Smooth muscle cell (in vitro differentiated cells): Measurements from ENCODE around the gene REC8. TPM values are rescaled to one million over a fixed set of nuclear protein-coding genes. Genes with fewer than 3 reads are reported as not detected.

Source experiments
- DNase-seq: peaks from one replicate; lab custom pipeline; 2025; ENCODE audit not compliant: unreplicated experiment; lab: John Stamatoyannopoulos, UW
- H2AFZ ChIP-seq: fragments of 200-600 bp; sonication (generic); 2 replicates; pipeline ENCODE4 v1.6.0; 2016; ENCODE audit warnings: antibody characterized with exemption, low read depth, mild to moderate bottlenecking
- H3F3A ChIP-seq: fragments of 200-600 bp; sonication (generic); 2 replicates; pipeline ENCODE4 v1.6.0; 2017; ENCODE audit warnings: antibody characterized with exemption, low read depth
- H3K27ac ChIP-seq: fragments of 200-600 bp; sonication (generic); 2 replicates; pipeline ENCODE4 v1.5.1; 2016; ENCODE audit warnings: low read depth, mild to moderate bottlenecking
- H3K27me3 ChIP-seq: fragments of 200-600 bp; sonication (generic); 2 replicates; pipeline ENCODE4 v1.6.1; 2016; ENCODE audit warnings: low read depth, mild to moderate bottlenecking
- H3K36me3 ChIP-seq: fragments of 200-600 bp; sonication (generic); 2 replicates; pipeline ENCODE4 v1.5.1; 2016; ENCODE audit warnings: low read depth
- H3K4me1 ChIP-seq: fragments of 200-600 bp; sonication (generic); 2 replicates; pipeline ENCODE4 v1.5.1; 2016; ENCODE audit warnings: low read depth
- H3K4me2 ChIP-seq: fragments of 200-600 bp; sonication (generic); 2 replicates; pipeline ENCODE4 v1.6.0; 2016; ENCODE audit warnings: mild to moderate bottlenecking
- H3K4me3 ChIP-seq: fragments of 200-600 bp; sonication (generic); 2 replicates; pipeline ENCODE4 v1.5.1; 2016; ENCODE audit warnings: mild to moderate bottlenecking
- H3K79me2 ChIP-seq: fragments of 200-600 bp; sonication (generic); 2 replicates; pipeline ENCODE4 v1.6.0; 2016; ENCODE audit warnings: low read depth, mild to moderate bottlenecking
- H3K9ac ChIP-seq: fragments of 200-600 bp; sonication (generic); 2 replicates; pipeline ENCODE4 v1.6.0; 2016; ENCODE audit warnings: low read depth
- H3K9me3 ChIP-seq: fragments of 200-600 bp; sonication (generic); replicated peaks from 2 replicates; pipeline ENCODE4 v1.5.1; 2016; ENCODE audit warnings: low read depth
- H4K20me1 ChIP-seq: fragments of 200-600 bp; sonication (generic); 2 replicates; pipeline ENCODE4 v1.6.0; 2016; ENCODE audit warnings: low read depth
- WGBS: methylation state at CpG from one replicate; pipeline ENCODE4 v1.1.7; 2016; ENCODE audit warnings: low lambda C conversion rate; 5-methylcytosine and 5-hydroxymethylcytosine counted together
- polyA plus RNA-seq: library from polyadenylated mRNA; unstranded; fragments of >200 nt; fragmentation: Nextera tagmentation; extraction: Ambion mirVana; gene quantifications from 2 replicates; pipeline ENCODE4 v1.2.1, GENCODE V29; 2016
- total RNA-seq: library from RNA; depleted of rRNA; stranded (reverse); fragments of >200 nt; gene quantifications from 2 replicates; pipeline ENCODE4 v1.2.3, GENCODE V29; 2014
- TF ChIP-seq, protein P1 (sequence below): fragments of 200-600 bp; sonication (generic); IDR thresholded peaks from 2 replicates; pipeline ENCODE4 v1.5.1; 2017; ENCODE audit warnings: borderline replicate concordance, mild to moderate bottlenecking, antibody characterized with exemption; ENCODE audit not compliant: insufficient read depth, poor library complexity, severe bottlenecking

REC8 gene, protein sequence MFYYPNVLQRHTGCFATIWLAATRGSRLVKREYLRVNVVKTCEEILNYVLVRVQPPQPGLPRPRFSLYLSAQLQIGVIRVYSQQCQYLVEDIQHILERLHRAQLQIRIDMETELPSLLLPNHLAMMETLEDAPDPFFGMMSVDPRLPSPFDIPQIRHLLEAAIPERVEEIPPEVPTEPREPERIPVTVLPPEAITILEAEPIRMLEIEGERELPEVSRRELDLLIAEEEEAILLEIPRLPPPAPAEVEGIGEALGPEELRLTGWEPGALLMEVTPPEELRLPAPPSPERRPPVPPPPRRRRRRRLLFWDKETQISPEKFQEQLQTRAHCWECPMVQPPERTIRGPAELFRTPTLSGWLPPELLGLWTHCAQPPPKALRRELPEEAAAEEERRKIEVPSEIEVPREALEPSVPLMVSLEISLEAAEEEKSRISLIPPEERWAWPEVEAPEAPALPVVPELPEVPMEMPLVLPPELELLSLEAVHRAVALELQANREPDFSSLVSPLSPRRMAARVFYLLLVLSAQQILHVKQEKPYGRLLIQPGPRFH
- total RNA-seq (5.7 and 9.3 TPM in 2 replicates), polyA plus RNA-seq (16.8 and 26.7 TPM in 2 replicates)

- Histone ChIP-seq H3K79me2 (no peaks in the 10 kb centered on the region), H3K9ac (no peak within 1 kb of the TSS), H3K4me3 (peak within 1 kb of the TSS; percentile 42), H4K20me1 (no peaks in the 10 kb centered on the region), H3F3A (no peaks in the 10 kb centered on the region), H3K4me2 (peak within 1 kb of the TSS; percentile 86), H3K4me1 (peaks cover 10% of the 10 kb centered on the region), H3K27ac (no peak within 1 kb of the TSS), H2AFZ (no peak within 1 kb of the TSS), H3K9me3 (no peaks in the 10 kb centered on the region), H3K36me3 (no peaks in the 10 kb centered on the region), H3K27me3 (no peaks in the 10 kb centered on the region)
- WGBS, result 12% methylated on average over 61 of the region's 63 CpGs
- TF ChIP-seq, protein P1, sequence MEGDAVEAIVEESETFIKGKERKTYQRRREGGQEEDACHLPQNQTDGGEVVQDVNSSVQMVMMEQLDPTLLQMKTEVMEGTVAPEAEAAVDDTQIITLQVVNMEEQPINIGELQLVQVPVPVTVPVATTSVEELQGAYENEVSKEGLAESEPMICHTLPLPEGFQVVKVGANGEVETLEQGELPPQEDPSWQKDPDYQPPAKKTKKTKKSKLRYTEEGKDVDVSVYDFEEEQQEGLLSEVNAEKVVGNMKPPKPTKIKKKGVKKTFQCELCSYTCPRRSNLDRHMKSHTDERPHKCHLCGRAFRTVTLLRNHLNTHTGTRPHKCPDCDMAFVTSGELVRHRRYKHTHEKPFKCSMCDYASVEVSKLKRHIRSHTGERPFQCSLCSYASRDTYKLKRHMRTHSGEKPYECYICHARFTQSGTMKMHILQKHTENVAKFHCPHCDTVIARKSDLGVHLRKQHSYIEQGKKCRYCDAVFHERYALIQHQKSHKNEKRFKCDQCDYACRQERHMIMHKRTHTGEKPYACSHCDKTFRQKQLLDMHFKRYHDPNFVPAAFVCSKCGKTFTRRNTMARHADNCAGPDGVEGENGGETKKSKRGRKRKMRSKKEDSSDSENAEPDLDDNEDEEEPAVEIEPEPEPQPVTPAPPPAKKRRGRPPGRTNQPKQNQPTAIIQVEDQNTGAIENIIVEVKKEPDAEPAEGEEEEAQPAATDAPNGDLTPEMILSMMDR, result no peak
- peak; percentile 31 for DNase-seq
These were observed at the start of gene REC8 for GRCh38 chr14:24171422-24172260. Gene REC8 (plus strand): TSS chr14:24172080. CDS start chr14:24172553, 473 bp downstream.

GRCh38 chr14:24122416-24122815, 49.5 kb upstream of the REC8 start:
- H3K9ac ChIP-seq, result no peak overlapping the region
- peaks cover 4% of the 10 kb centered on the region for H3K36me3 ChIP-seq
- no peak overlapping the region for H2AFZ ChIP-seq
- H3K27me3 ChIP-seq, result no peaks in the 10 kb centered on the region
- TF ChIP-seq, protein P1, result no peak
- H3F3A ChIP-seq, result no peaks in the 10 kb centered on the region
- H3K4me3 ChIP-seq, result no peak overlapping the region
- H4K20me1 ChIP-seq, result no peaks in the 10 kb centered on the region
- no peak for DNase-seq
- H3K79me2 ChIP-seq, result no peaks in the 10 kb centered on the region
- no peaks in the 10 kb centered on the region for H3K9me3 ChIP-seq
- no peak overlapping the region for H3K4me2 ChIP-seq
- H3K27ac ChIP-seq, result no peak overlapping the region
- no peaks in the 10 kb centered on the region for H3K4me1 ChIP-seq
- 75% methylated on average over 1 of the region's 4 CpGs for WGBS

DNA sequence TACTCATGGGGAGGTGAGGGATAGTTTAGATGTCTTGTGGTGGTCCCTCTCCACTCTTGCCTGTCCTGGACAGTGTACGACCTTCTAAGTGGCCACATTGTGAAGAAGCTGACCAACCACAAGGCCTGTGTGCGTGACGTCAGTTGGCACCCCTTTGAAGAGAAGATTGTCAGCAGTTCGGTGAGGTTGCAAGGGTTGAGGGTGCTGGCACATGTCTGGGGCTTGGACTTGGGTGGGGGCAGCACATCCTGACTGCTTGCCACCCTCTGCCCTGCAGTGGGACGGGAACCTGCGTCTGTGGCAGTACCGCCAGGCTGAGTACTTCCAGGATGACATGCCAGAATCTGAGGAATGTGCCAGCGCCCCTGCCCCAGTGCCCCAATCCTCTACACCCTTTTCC, 49.0 kb upstream of the REC8 start:
- TF ChIP-seq, protein P1, result no peak
- 97% methylated on average over 8 of the region's 8 CpGs for WGBS
- no peak overlapping the region for H3K4me2 ChIP-seq

More for the DNA sequence above, 49.0 kb upstream of the REC8 start:
- DNase-seq, result no peak
- Histone ChIP-seq H4K20me1 (no peaks in the 10 kb centered on the region), H3K9me3 (no peaks in the 10 kb centered on the region), H3K27ac (no peak overlapping the region), H2AFZ (no peak overlapping the region), H3K27me3 (no peaks in the 10 kb centered on the region), H3K36me3 (peaks cover 4% of the 10 kb centered on the region), H3K9ac (no peak overlapping the region), H3K4me1 (no peaks in the 10 kb centered on the region), H3F3A (no peaks in the 10 kb centered on the region), H3K79me2 (no peaks in the 10 kb centered on the region), H3K4me3 (no peak overlapping the region)
